ENCODE measurements around the gene ACSBG1. TPM values are rescaled to one million over a fixed set of nuclear protein-coding genes. Genes with fewer than 3 reads are reported as not detected.

The ACSBG1 gene
- total and polyA plus RNA-seq, 2 of the 8 experiments (the other 6 are each of a cell fraction or from before 2014, with no cell fraction given), result 5.4 to 7.1 TPM

DNA sequence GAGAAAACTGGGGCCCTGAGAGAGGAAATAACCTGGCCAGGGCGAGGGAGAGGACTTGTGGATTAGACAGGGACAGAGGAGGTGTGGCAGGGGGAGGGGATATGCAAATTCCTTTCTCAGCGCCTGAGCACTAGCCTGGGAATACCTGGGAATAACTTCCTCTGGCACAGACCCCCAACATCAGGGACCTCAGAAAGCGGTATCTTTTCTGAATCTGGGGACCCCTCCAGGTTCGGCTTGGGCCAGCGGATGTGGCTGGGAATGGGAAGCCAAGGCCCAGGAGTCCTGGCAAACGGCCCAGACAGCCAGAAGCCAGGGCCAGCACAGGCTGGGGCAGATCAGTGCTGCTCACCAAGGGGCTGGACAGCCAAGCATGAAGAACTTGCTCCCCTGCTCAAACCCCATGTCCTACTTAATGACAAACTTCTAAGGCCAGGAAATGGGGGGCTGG, 9.2 kb upstream of the ACSBG1 start (continued):
- TF ChIP-seq, protein P1, sequence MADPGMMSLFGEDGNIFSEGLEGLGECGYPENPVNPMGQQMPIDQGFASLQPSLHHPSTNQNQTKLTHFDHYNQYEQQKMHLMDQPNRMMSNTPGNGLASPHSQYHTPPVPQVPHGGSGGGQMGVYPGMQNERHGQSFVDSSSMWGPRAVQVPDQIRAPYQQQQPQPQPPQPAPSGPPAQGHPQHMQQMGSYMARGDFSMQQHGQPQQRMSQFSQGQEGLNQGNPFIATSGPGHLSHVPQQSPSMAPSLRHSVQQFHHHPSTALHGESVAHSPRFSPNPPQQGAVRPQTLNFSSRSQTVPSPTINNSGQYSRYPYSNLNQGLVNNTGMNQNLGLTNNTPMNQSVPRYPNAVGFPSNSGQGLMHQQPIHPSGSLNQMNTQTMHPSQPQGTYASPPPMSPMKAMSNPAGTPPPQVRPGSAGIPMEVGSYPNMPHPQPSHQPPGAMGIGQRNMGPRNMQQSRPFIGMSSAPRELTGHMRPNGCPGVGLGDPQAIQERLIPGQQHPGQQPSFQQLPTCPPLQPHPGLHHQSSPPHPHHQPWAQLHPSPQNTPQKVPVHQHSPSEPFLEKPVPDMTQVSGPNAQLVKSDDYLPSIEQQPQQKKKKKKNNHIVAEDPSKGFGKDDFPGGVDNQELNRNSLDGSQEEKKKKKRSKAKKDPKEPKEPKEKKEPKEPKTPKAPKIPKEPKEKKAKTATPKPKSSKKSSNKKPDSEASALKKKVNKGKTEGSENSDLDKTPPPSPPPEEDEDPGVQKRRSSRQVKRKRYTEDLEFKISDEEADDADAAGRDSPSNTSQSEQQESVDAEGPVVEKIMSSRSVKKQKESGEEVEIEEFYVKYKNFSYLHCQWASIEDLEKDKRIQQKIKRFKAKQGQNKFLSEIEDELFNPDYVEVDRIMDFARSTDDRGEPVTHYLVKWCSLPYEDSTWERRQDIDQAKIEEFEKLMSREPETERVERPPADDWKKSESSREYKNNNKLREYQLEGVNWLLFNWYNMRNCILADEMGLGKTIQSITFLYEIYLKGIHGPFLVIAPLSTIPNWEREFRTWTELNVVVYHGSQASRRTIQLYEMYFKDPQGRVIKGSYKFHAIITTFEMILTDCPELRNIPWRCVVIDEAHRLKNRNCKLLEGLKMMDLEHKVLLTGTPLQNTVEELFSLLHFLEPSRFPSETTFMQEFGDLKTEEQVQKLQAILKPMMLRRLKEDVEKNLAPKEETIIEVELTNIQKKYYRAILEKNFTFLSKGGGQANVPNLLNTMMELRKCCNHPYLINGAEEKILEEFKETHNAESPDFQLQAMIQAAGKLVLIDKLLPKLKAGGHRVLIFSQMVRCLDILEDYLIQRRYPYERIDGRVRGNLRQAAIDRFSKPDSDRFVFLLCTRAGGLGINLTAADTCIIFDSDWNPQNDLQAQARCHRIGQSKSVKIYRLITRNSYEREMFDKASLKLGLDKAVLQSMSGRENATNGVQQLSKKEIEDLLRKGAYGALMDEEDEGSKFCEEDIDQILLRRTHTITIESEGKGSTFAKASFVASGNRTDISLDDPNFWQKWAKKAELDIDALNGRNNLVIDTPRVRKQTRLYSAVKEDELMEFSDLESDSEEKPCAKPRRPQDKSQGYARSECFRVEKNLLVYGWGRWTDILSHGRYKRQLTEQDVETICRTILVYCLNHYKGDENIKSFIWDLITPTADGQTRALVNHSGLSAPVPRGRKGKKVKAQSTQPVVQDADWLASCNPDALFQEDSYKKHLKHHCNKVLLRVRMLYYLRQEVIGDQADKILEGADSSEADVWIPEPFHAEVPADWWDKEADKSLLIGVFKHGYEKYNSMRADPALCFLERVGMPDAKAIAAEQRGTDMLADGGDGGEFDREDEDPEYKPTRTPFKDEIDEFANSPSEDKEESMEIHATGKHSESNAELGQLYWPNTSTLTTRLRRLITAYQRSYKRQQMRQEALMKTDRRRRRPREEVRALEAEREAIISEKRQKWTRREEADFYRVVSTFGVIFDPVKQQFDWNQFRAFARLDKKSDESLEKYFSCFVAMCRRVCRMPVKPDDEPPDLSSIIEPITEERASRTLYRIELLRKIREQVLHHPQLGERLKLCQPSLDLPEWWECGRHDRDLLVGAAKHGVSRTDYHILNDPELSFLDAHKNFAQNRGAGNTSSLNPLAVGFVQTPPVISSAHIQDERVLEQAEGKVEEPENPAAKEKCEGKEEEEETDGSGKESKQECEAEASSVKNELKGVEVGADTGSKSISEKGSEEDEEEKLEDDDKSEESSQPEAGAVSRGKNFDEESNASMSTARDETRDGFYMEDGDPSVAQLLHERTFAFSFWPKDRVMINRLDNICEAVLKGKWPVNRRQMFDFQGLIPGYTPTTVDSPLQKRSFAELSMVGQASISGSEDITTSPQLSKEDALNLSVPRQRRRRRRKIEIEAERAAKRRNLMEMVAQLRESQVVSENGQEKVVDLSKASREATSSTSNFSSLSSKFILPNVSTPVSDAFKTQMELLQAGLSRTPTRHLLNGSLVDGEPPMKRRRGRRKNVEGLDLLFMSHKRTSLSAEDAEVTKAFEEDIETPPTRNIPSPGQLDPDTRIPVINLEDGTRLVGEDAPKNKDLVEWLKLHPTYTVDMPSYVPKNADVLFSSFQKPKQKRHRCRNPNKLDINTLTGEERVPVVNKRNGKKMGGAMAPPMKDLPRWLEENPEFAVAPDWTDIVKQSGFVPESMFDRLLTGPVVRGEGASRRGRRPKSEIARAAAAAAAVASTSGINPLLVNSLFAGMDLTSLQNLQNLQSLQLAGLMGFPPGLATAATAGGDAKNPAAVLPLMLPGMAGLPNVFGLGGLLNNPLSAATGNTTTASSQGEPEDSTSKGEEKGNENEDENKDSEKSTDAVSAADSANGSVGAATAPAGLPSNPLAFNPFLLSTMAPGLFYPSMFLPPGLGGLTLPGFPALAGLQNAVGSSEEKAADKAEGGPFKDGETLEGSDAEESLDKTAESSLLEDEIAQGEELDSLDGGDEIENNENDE (IDR thresholded peaks at IDR 0.05; ENCODE audit: insufficient replicate concordance, low read length), result no peak
- TF ChIP-seq CHD2 (IDR thresholded peaks at IDR 0.05; ENCODE audit: low read length) (no peak), PHF8 (conservative IDR thresholded peaks at IDR 0.05; ENCODE audit: low read depth, low read length) (no peak), CEBPB (IDR thresholded peaks at IDR 0.05; ENCODE audit: low read depth, low read length) (no peak), BRCA1 (IDR thresholded peaks at IDR 0.05; ENCODE audit: low read depth, low read length) (no peak)

Measured in H1 (cell line).